Liver (tissue), 9 donors: Measurements from ENCODE around the gene B4GALNT2. TPM values are rescaled to one million over a fixed set of nuclear protein-coding genes. Genes with fewer than 3 reads are reported as not detected.
A peak's percentile ranks its signal among the peaks of the same experiment; 100 is the strongest.

Source experiments
- DNase-seq: peaks from one replicate; pipeline ENCODE4 v3.0.0-alpha.2; 2017; ENCODE audit warnings: low spot score
- H3K27ac ChIP-seq, 2 donors: one replicate each; pipeline ENCODE4 v1.7.0; 2013; ENCODE audit warnings: inconsistent platforms in 2 of 2, low read length in 2 of 2, control low read depth in 1 of 2, low read depth in 1 of 2, mild to moderate bottlenecking in 1 of 2
- H3K27me3 ChIP-seq, 4 donors: one replicate each; pipeline versions ENCODE4 v1.6.1 to v1.7.0; 2013; ENCODE audit warnings: low read length in 3 of 4, inconsistent platforms in 1 of 4, mild to moderate bottlenecking in 1 of 4, moderate library complexity in 1 of 4; ENCODE audit not compliant: control insufficient read depth in 4 of 4, insufficient read depth in 4 of 4
- H3K36me3 ChIP-seq, 4 donors: one replicate each; pipeline versions ENCODE4 v1.6.1 to v1.7.0; 2013; ENCODE audit warnings: low read length in 3 of 4, mild to moderate bottlenecking in 3 of 4, low read depth in 1 of 4, moderate library complexity in 1 of 4; ENCODE audit not compliant: control insufficient read depth in 4 of 4, insufficient read depth in 3 of 4
- H3K4me1 ChIP-seq, 4 donors: one replicate each; pipeline versions ENCODE4 v1.6.1 to v1.7.0; 2013; ENCODE audit warnings: low read length in 3 of 4, mild to moderate bottlenecking in 3 of 4, moderate library complexity in 1 of 4; ENCODE audit not compliant: control insufficient read depth in 4 of 4, insufficient read depth in 4 of 4
- H3K4me3 ChIP-seq, 3 donors: one replicate each; pipeline versions ENCODE4 v1.6.1 to v1.7.0; 2013; ENCODE audit warnings: low read length in 3 of 3, control low read depth in 1 of 3, low read depth in 1 of 3, mild to moderate bottlenecking in 1 of 3
- H3K9ac ChIP-seq, 2 donors: one replicate each; pipeline ENCODE4 v1.7.0; 2013; ENCODE audit warnings: low read length in 2 of 2, mild to moderate bottlenecking in 2 of 2, moderate library complexity in 2 of 2, control low read depth in 1 of 2, low read depth in 1 of 2
- H3K9me3 ChIP-seq, 4 donors: one replicate each; pipeline versions ENCODE4 v1.6.1 to v1.7.0; 2013; ENCODE audit warnings: low read length in 3 of 4; ENCODE audit not compliant: control insufficient read depth in 4 of 4
- EGR1 ChIP-seq, 2 donors: IDR thresholded peaks; 2 replicates each; pipeline ENCODE4 v1.6.1; 2016 to 2018; ENCODE audit warnings: antibody characterized with exemption in 2 of 2, low read depth in 2 of 2
- FOXA2 ChIP-seq: IDR thresholded peaks from 2 replicates; pipeline ENCODE4 v1.6.1; 2016; ENCODE audit warnings: antibody characterized with exemption
- GABPA ChIP-seq, 2 donors: IDR thresholded peaks in 1 of 2; conservative IDR thresholded peaks in 1 of 2; 2 replicates each; pipeline ENCODE4 v1.6.1; 2016; ENCODE audit warnings: antibody characterized with exemption in 2 of 2, mild to moderate bottlenecking in 1 of 2, moderate library complexity in 1 of 2
- HNF4A ChIP-seq, 2 donors: conservative IDR thresholded peaks; 2 replicates each; pipeline ENCODE4 v1.6.1; 2016; ENCODE audit warnings: antibody characterized with exemption in 2 of 2, mild to moderate bottlenecking in 2 of 2
- HNF4G ChIP-seq: IDR thresholded peaks from 2 replicates; pipeline ENCODE4 v1.6.1; 2016; ENCODE audit warnings: antibody characterized with exemption
- JUND ChIP-seq, 2 donors: IDR thresholded peaks; 2 replicates each; pipeline ENCODE4 v1.6.1; 2016; ENCODE audit warnings: antibody characterized with exemption in 2 of 2
- NR2F2 ChIP-seq: IDR thresholded peaks from 2 replicates; pipeline ENCODE4 v1.6.1; 2016; ENCODE audit warnings: antibody characterized with exemption
- RAD21 ChIP-seq, 2 donors: IDR thresholded peaks; 2 replicates each; pipeline ENCODE4 v1.6.1; 2016; ENCODE audit warnings: antibody characterized with exemption in 2 of 2, mild to moderate bottlenecking in 2 of 2
- REST ChIP-seq: IDR thresholded peaks from 2 replicates; pipeline ENCODE4 v1.6.1; 2016; ENCODE audit warnings: antibody characterized with exemption, mild to moderate bottlenecking
- TAF1 ChIP-seq: conservative IDR thresholded peaks from 2 replicates; pipeline ENCODE4 v1.6.1; 2016; ENCODE audit warnings: antibody characterized with exemption, mild to moderate bottlenecking
- YY1 ChIP-seq: IDR thresholded peaks from 2 replicates; pipeline ENCODE4 v1.6.1; 2016; ENCODE audit warnings: antibody characterized with exemption, mild to moderate bottlenecking
- whole genome bisulfite sequencing: extraction: QIAGEN DNeasy Blood & Tissue Kit; methylation state at CpG from one replicate; pipeline ENCODE4 v1.1.7; 2013; 5-methylcytosine and 5-hydroxymethylcytosine counted together
- polyA plus RNA-seq, 2 donors: library from polyadenylated mRNA; stranded (reverse) in 1 of 2; unstranded in 1 of 2; fragments of 200-250 nt in 1 of 2; fragments of >200 nt in 1 of 2; fragmentation: Nextera tagmentation in 1 of 2; extraction: Ambion mirVana in 1 of 2; gene quantifications; one replicate each; pipeline versions ENCODE4 v1.2.1 to v1.2.3, GENCODE V29; 2013 to 2015
- total RNA-seq, 2 donors: library from RNA; depleted of rRNA; stranded (reverse); fragments of >200 nt; gene quantifications; one replicate each; pipeline ENCODE4 v1.2.3, GENCODE V29; 2014
- TF ChIP-seq, protein P1 (sequence below): IDR thresholded peaks from 2 replicates; pipeline ENCODE4 v1.6.1; 2016; ENCODE audit warnings: antibody characterized with exemption
- TF ChIP-seq, protein P2 (sequence below): fragments of 150-350 bp; IDR thresholded peaks from 2 replicates; pipeline ENCODE4 v1.5.1; 2017; ENCODE audit warnings: improper control_type of control experiment, low read depth, low read length; ENCODE audit not compliant: missing input control
- TF ChIP-seq, protein P3 (sequence below): IDR thresholded peaks from 2 replicates; pipeline ENCODE4 v1.6.1; 2016; ENCODE audit warnings: antibody characterized with exemption
- donor health status: healthy.
- donor health status: healthy.
- donor health status: healthy.
- donor health status: healthy.
- donor health status: healthy.

B4GALNT2 gene
- total and polyA plus RNA-seq, 4 donors = not detected

- WGBS = 82% methylated on average over 5 of the region's 5 CpGs
- DNase-seq = no peak
- TF ChIP-seq HNF4A (conservative IDR thresholded peaks at IDR 0.05) (peak; percentile 22 to 42), FOXA2 (no peak)
- no peaks in the 10 kb centered on the region for H3K36me3 ChIP-seq
- no peaks in the 10 kb centered on the region for H3K9me3 ChIP-seq
- no peak overlapping the region for H3K9ac ChIP-seq
- no peaks in the 10 kb centered on the region for H3K27me3 ChIP-seq
- H3K4me3 ChIP-seq = no peak overlapping the region
- H3K4me1 ChIP-seq = peaks cover 0 to 10% (median 2%) of the 10 kb centered on the region in 4 donors
- H3K27ac ChIP-seq = no peak overlapping the region
Observed at GRCh38 chr17:49085565-49086315, 46.8 kb upstream of the B4GALNT2 start.

GRCh38 chr17:49086316-49086605 is 46.3 kb upstream of the B4GALNT2 start:
- Histone ChIP-seq H3K4me1 (peaks cover 0 to 10% (median 2%) of the 10 kb centered on the region in 4 donors), H3K9ac (no peak overlapping the region), H3K36me3 (no peaks in the 10 kb centered on the region), H3K9me3 (no peaks in the 10 kb centered on the region), H3K27me3 (no peaks in the 10 kb centered on the region), H3K4me3 (no peak overlapping the region), H3K27ac (no peak overlapping the region)
- no peak for TF ChIP-seq GABPA (IDR thresholded peaks at IDR 0.05 in 1 of 2, conservative IDR thresholded peaks at IDR 0.05 in 1 of 2)
- TF ChIP-seq, protein P1, sequence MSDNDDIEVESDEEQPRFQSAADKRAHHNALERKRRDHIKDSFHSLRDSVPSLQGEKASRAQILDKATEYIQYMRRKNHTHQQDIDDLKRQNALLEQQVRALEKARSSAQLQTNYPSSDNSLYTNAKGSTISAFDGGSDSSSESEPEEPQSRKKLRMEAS = no peak
- TF ChIP-seq HNF4A (conservative IDR thresholded peaks at IDR 0.05) = no peak
- TF ChIP-seq RAD21 (IDR thresholded peaks at IDR 0.05) = no peak
- TF ChIP-seq, protein P2, sequence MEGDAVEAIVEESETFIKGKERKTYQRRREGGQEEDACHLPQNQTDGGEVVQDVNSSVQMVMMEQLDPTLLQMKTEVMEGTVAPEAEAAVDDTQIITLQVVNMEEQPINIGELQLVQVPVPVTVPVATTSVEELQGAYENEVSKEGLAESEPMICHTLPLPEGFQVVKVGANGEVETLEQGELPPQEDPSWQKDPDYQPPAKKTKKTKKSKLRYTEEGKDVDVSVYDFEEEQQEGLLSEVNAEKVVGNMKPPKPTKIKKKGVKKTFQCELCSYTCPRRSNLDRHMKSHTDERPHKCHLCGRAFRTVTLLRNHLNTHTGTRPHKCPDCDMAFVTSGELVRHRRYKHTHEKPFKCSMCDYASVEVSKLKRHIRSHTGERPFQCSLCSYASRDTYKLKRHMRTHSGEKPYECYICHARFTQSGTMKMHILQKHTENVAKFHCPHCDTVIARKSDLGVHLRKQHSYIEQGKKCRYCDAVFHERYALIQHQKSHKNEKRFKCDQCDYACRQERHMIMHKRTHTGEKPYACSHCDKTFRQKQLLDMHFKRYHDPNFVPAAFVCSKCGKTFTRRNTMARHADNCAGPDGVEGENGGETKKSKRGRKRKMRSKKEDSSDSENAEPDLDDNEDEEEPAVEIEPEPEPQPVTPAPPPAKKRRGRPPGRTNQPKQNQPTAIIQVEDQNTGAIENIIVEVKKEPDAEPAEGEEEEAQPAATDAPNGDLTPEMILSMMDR = no peak
- no peak for TF ChIP-seq JUND (IDR thresholded peaks at IDR 0.05)
- TF ChIP-seq YY1 = no peak
- DNase-seq = no peak
- WGBS = 40% methylated on average over 1 of the region's 1 CpG

DNA sequence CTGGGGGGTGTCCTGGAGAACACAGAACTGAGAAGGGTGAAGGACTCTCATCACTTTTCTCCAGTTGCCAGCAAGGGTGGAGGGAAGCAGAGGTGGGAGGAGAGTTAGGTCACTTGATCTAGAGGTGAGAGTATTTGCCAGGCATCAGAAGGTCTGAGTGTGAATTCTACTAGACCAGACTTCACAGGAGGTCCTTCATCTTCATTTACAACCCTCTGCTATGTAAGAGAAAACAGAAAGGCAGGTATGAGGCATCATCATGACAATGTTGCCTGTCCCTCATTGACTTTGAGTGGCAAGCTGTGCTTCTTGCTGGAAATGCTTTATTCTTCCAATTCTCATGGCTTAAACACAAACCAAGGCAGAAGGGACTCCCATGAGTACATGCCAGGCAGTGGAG is 45.9 kb upstream of the B4GALNT2 start:
- TF ChIP-seq, protein P3, sequence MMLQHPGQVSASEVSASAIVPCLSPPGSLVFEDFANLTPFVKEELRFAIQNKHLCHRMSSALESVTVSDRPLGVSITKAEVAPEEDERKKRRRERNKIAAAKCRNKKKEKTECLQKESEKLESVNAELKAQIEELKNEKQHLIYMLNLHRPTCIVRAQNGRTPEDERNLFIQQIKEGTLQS = no peak
- no peak for TF ChIP-seq HNF4G
- TF ChIP-seq NR2F2 = no peak
- TF ChIP-seq TAF1 = no peak
- no peak for TF ChIP-seq REST
- TF ChIP-seq HNF4A (conservative IDR thresholded peaks at IDR 0.05) = no peak
- TF ChIP-seq RAD21 (IDR thresholded peaks at IDR 0.05) = no peak
- no peak for TF ChIP-seq JUND (IDR thresholded peaks at IDR 0.05)
- TF ChIP-seq EGR1 (IDR thresholded peaks at IDR 0.05; ENCODE audit: low read depth in 2 of 2) = no peak
- TF ChIP-seq FOXA2 = no peak
- TF ChIP-seq, protein P2 = no peak
- no peaks in the 10 kb centered on the region for H3K27me3 ChIP-seq
- H3K9me3 ChIP-seq = no peaks in the 10 kb centered on the region

More for the DNA sequence above, 45.9 kb upstream of the B4GALNT2 start:
- DNase-seq = no peak
- no peaks in the 10 kb centered on the region for H3K36me3 ChIP-seq
- H3K4me1 ChIP-seq = peaks cover 0 to 10% (median 2%) of the 10 kb centered on the region in 4 donors
- no peak overlapping the region for H3K4me3 ChIP-seq
- H3K27ac ChIP-seq = no peak overlapping the region
- no peak overlapping the region for H3K9ac ChIP-seq
